Stimulated activated CD4-positive, alpha-beta T cell treated with anti-CD3 and anti-CD28 coated beads, Interleukin-12 subunit alpha, Interleukin-12 subunit beta, amount 100 ng/mL, for 48 hours (primary cell): ENCODE measurements around the gene PPP1R13B.

Source experiments
- DNase-seq, 3 donors: peaks; one replicate each; pipeline ENCODE4 v3.0.0-alpha.2; 2020; ENCODE audit warnings: low read depth in 2 of 3, low spot score in 1 of 3

Gene PPP1R13B

DNA sequence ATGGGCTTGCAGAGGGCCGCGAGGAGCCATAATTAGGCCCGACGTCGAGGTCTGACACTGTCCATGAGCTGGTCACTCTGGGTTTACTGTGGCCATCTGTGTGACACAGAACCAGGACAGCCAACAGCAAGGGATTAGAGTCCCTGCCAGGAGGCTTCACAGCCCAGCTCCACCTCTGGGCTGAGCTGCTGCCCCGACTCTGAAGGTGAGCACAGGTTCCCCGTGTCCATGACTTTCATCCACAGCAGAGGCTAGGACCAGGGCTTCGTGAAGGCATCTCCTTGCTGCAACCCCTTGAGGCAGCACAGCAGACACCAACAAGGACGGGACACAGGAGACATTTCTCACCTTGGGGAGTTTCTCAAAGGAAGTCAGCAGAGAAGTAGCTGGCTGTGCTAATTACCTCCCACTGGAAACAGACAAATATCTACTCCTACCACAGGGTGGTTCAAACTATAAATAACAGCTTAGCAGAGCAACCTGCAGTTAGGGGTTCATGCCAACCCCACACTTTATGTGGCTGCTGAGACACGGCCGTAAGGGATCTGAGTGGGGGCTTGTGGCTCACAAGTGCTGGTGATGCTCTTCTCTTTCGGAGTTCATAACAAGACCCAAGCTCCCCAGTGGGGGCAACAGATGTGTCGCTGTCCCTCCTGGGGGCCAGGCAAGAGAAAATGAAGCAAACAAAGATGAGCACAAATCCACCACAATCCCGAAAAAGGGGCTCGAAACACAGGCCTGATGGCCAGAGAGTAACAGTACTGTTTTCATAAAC is 102.6 kb downstream of the PPP1R13B start:
- no peak for DNase-seq

GRCh38 chr14:103743691-103744090 is 103.7 kb downstream of the PPP1R13B start:
- DNase-seq = no peak

- no peak for DNase-seq
Observed at GRCh38 chr14:103742499-103743255, 104.7 kb downstream of the PPP1R13B start.

- no peak for DNase-seq
Observed at GRCh38 chr14:103741876-103742275, 105.5 kb downstream of the PPP1R13B start.

DNA sequence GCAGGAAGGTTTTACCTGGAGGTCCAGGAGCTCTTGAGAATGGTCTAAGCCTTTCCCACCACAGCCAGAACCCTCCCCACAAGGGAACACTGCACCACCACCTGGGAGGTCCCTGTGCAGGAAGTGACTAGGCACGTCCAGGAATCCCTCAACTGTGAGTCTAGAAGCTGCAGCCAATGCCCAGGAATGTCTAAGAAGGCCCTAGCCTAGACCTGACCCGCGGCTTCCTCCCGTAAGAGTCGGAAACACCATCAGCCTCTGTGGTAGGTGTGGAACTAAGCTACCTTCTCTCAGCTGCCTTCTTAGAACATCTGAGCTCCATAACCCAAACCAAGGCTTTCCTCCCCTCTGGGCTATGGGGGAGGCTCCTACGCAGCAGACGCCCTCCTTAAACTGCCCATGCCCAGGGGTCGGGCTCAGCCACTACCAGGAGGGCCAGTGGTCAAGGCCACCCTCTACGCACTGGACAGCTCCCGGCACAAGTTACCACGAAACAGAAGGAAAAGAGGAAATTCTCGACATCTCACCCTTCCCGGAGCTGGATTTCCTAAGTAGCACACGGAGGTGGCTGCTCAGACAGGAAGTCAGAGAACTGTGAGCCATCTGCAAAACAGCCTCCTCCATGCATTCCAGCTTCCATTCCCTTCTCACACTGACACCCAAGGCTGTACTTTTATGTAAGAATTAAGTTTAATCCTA is 106.2 kb downstream of the PPP1R13B start:
- no peak for DNase-seq

GRCh38 chr14:103739793-103740501 is 107.4 kb downstream of the PPP1R13B start:
- no peak for DNase-seq

DNA sequence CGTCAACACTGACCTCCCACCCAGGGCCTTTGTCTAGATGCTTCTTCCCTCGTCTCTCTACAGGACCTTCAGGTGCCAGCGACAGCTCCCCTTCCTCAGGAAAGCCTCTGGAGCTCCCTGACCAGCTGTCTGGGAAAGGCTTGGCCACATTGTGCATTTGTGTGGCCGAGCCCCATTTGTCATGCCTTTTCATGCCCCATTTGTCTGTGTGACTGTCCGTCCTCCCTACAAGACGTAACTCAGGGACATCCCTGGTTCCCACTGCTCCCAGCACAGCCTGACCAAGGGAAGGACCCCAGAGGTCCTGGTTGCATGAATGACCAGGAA is 107.9 kb downstream of the PPP1R13B start:
- DNase-seq = no peak

- no peak for DNase-seq
Observed at GRCh38 chr14:103738701-103739451, 108.5 kb downstream of the PPP1R13B start.

DNA sequence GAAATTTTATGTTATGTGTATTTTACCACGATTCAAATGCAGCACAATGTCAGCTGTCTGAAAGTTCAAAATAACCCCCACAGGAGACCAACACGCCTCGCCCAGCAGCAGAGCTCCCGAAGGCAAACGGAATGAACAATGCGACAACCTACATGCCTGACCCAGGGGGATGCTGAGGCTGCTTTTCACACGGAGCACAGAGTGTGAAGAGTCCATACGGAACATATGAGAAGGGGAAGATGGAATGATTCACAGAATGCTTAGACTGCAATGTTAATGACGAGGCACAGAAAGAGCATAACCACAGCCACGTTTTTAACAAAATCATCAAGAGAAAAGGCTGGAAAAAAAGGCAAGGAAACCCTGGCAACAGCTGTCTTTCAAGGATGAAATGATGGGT is 109.2 kb downstream of the PPP1R13B start:
- DNase-seq = no peak

DNA sequence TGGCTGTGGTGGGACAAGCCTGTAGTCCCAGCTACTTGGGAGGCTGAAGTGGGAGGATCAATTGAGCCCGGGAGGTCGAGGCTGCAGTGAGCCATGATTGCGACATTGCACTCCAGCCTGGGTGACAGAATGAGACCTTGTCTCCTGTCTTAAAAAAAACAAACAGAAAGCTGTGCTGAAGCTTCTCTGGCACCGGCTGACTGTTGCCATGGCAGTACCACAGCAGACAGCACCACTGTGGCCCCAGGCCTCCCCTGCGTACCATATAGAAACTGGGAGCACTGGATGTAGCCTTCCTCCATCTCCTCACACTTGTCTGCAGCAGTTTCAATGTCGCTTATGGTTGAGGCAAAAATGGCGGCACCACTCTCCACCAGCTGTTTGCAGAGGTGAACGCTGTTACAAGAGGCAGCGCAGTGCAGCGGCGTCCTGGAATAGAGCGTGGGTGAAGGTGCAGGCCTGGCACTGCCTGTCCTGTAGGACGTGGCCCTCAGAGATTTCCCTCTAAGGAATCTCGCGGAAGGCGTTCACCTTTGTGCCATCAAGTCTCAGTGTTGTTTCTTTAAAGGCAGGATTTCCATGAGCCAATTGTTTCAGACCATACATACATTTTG is 109.8 kb downstream of the PPP1R13B start:
- no peak for DNase-seq

- DNase-seq = no peak
Observed at GRCh38 chr14:103736546-103737431, 110.6 kb downstream of the PPP1R13B start.

GRCh38 chr14:103735815-103736545 is 111.4 kb downstream of the PPP1R13B start:
- no peak for DNase-seq

GRCh38 chr14:103735439-103735814 is 111.9 kb downstream of the PPP1R13B start:
- no peak for DNase-seq

DNA sequence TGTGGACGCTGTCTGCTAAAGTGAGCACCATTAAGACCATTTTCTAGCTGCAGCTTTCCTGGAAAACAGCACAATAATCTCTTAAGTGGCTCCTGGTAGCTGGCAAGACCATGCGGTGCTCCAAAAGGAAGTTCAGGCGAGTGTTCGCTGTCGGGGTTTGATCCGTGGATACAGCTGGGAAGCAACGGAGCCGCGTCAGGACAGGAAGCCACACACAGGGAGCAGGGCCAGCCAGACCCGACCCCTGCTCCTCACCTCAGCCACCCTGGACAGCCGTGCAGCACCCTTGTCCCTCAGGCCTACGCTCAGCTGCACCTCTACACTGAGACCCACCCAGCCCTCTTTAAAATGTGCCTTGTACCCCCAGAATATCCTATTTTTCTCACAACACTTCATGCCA is 112.4 kb downstream of the PPP1R13B start:
- DNase-seq = no peak

DNA sequence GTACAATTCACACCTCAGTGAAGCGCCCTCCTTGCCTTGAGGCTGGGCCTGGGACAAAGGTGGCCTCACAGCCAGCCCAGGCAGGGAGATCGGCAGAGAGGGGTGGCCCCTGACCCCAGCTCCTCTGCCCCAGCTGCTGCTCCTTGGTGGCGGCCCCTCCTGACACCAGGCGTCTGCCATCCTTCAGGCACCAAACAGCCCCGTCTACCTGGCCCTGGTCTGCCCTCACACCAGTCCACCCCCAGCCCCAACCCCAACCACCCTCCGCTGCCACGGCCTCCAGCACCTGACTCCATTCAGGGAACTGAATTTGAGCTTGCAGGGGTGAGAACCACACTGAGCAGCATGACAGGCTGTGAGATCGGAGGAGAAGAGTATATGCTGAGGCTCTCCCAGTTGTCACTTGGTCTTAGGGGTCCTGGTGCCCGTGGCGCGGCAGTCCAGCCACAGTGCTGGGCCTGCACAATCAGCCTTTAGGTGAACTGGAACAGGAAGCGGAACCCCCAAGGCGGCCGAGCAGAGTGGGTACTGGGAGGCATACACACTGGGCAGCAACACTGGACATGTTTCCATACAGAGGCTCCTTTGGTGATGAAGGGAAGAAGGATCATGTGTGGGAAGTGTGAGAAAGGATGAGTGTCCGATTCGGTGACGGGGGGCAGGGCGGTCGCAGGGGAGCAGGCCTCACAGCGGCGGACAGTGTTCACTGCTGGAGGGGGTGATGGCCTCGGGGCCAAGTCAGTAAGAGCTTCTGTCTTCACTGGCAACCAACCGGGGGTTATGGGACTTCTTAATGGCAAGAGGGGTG is 113.1 kb downstream of the PPP1R13B start:
- DNase-seq = no peak

- no peak for DNase-seq
Observed at GRCh38 chr14:103733651-103734050, 113.7 kb downstream of the PPP1R13B start.

- no peak for DNase-seq
Observed at GRCh38 chr14:103732868-103733620, 114.3 kb downstream of the PPP1R13B start.
